GM18868 (cell line): Measurements from ENCODE around the gene SAP30BP.

ENCODE experiments used
- ATAC-seq: cut with Tn5 transposase; IDR thresholded peaks from one replicate; pipeline ENCODE4 v1.9.1; 2021; ENCODE audit warnings: mild to moderate bottlenecking, moderate library complexity; ENCODE audit not compliant: unreplicated experiment

SAP30BP gene

GRCh38 chr17:75737133-75737962 lies 70.2 kb downstream of the SAP30BP start:
- no peak for ATAC-seq

GRCh38 chr17:75738218-75738802 lies 71.2 kb downstream of the SAP30BP start:
- ATAC-seq: no peak

GRCh38 chr17:75739174-75739573 lies 72.0 kb downstream of the SAP30BP start:
- ATAC-seq: no peak

GRCh38 chr17:75739801-75740200 lies 72.7 kb downstream of the SAP30BP start:
- no peak for ATAC-seq

GRCh38 chr17:75740215-75740614 lies 73.1 kb downstream of the SAP30BP start:
- no peak for ATAC-seq

- ATAC-seq: no peak
Measured at GRCh38 chr17:75740631-75741077, 73.5 kb downstream of the SAP30BP start.

GRCh38 chr17:75742337-75742736 lies 75.2 kb downstream of the SAP30BP start:
- no peak for ATAC-seq

- no peak for ATAC-seq
Measured at GRCh38 chr17:75743625-75744206, 76.6 kb downstream of the SAP30BP start.

GRCh38 chr17:75748706-75749105 lies 81.6 kb downstream of the SAP30BP start:
- ATAC-seq: no peak

- ATAC-seq: no peak
Measured at GRCh38 chr17:75749545-75750389, 82.6 kb downstream of the SAP30BP start.

- ATAC-seq: no peak
Measured at GRCh38 chr17:75750661-75751423, 83.7 kb downstream of the SAP30BP start.

- ATAC-seq: no peak
Measured at GRCh38 chr17:75751676-75752404, 84.7 kb downstream of the SAP30BP start.

GRCh38 chr17:75752405-75752709 lies 85.2 kb downstream of the SAP30BP start:
- ATAC-seq: no peak

- ATAC-seq: no peak
Measured at GRCh38 chr17:75752802-75753513, 85.8 kb downstream of the SAP30BP start.

GRCh38 chr17:75753514-75754377 lies 86.6 kb downstream of the SAP30BP start:
- ATAC-seq: peak; percentile 54

GRCh38 chr17:75754378-75755204 lies 87.5 kb downstream of the SAP30BP start:
- no peak for ATAC-seq

- no peak for ATAC-seq
Measured at GRCh38 chr17:75755205-75755901, 88.2 kb downstream of the SAP30BP start.
